Hippocampal formation (tissue), 2 donors: ENCODE data around the gene RDX.

Experiments
- DNase-seq, 2 donors: peaks; one replicate each; lab custom pipeline; 2025; lab: John Stamatoyannopoulos, UW

RDX gene

DNA sequence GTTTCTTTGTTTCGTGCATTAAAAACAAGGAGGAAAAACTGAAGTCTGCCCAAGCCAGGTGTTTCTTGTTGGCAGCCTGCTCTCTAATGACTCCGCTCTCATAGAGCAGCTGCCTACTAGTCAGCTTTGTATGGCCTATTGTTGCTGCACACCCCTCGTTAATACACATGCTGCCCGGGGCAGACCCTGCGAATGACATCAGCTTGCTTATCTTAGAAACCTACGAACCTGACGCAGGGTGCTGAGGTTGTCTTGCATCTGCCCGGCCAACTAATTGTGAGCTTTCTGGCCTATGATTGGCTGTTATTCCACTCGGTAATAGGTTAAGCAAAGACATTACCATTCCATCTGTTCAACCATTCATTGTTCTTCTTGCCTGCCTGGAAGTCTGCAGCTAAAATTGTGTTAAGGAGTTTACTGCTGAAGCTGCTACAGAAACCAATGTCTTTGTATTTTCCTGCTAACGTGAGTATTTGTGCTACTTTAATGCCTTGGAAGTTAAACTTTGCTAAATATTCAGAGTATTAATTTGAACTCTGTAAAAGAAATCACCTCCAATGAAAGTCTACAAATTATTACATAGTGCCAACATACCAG is 165.7 kb downstream of the RDX start:
- DNase-seq = no peak

DNA sequence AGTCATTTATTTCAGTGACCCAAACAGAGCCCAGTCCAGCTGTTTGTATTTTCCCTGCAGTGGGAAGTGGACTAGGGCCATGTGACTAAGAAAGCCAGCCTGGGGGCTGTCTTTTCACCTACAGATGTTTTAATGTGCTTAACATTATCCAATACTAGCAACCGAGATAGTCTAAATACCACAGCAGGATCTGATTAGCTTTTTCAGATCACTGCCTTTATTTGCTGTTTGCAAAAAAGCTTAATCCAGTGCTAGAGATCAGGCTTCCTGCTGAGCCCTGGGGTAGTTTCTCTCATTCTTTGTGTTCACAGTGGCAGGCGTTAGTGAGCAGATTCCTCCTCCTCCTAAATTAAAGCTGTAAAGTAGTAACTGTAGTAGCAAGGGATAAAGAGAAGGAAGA is 168.3 kb downstream of the RDX start:
- peak in 1 of 2 donors; percentile 23 for DNase-seq

DNA sequence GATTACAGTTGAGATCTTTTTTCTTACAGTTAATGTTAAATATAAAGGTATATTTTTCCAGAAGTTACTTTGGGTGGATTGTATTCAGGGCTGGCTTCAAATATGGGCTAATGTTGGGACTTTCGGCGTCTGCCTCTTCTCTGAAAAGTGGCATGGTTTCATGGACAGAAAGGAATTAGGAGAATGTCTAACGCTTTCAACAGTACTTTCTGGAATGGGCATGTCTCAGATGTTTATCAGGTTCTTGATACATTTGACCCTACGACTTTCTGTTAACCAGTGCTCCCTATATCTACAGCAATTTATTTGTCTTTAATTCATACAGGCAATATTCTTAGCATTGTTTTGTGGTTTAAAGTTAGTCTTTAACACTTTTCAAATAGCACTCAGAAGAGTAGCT is 169.5 kb downstream of the RDX start:
- no peak for DNase-seq

DNA sequence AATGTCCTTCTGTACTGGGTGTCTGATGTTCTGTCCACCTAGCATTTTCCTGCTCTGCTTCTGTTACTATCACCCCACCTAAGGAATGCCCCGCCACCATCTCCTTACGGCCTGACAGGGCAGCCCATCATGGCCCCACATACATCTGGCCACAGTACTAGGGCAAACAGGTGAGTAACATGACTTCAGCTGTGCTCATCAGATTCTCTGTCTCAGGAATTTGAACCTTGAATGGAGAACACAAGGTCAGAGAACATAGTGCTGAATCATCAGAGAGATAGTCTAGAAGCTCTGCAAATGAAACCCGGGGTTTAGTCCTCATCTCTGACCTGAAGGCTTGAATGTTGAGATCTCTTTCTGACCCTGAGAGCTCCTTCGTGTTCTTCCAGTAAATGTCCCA is 170.8 kb downstream of the RDX start:
- no peak for DNase-seq
